Measurements from ENCODE around the gene TAS2R7.
"Not testable (repeated sequence)": the region's sequence is repeated elsewhere in the genome, so short reads cannot be mapped to it uniquely, and the experiment has no call there.

The TAS2R7 gene

GRCh38 chr12:10802587-10802986 lies at the start of gene TAS2R7:
TSS of gene TAS2R7 (minus strand) at chr12:10802627. CDS start at chr12:10802570, 57 bp downstream.
- no peak for DNase-seq (ENCODE audit: low read depth)

- DNase-seq (ENCODE audit: low read depth) = no peak
Observed at GRCh38 chr12:10851243-10851858, 48.9 kb upstream of the TAS2R7 start.

GRCh38 chr12:10849425-10849878 lies 47.0 kb upstream of the TAS2R7 start, which contains the start of gene PRR4:
TSS of gene PRR4 (minus strand) at chr12:10849475. CDS start at chr12:10849437, 38 bp downstream.
- DNase-seq (ENCODE audit: low read depth) = no peak

GRCh38 chr12:10847744-10848143 lies 45.3 kb upstream of the TAS2R7 start:
- DNase-seq (ENCODE audit: low read depth) = no peak

GRCh38 chr12:10842862-10843261 lies 40.4 kb upstream of the TAS2R7 start:
- DNase-seq (ENCODE audit: low read depth) = no peak

- no peak for DNase-seq (ENCODE audit: low read depth)
Observed at GRCh38 chr12:10838461-10838860, 36.0 kb upstream of the TAS2R7 start.

GRCh38 chr12:10829994-10830393 lies 27.6 kb upstream of the TAS2R7 start:
- no peak for DNase-seq (ENCODE audit: low read depth)

GRCh38 chr12:10826258-10826657 lies 23.8 kb upstream of the TAS2R7 start, which contains the start of gene TAS2R10:
TSS of gene TAS2R10 (minus strand) at chr12:10826358. CDS start at chr12:10826269, 89 bp downstream.
- DNase-seq (ENCODE audit: low read depth) = no peak

- DNase-seq (ENCODE audit: low read depth) = no peak
Observed at GRCh38 chr12:10824957-10825356, 22.5 kb upstream of the TAS2R7 start.

GRCh38 chr12:10811883-10812536 lies 9.6 kb upstream of the TAS2R7 start:
- DNase-seq (ENCODE audit: low read depth) = no peak

- DNase-seq (ENCODE audit: low read depth) = no peak
Observed at GRCh38 chr12:10810068-10810467, 7.6 kb upstream of the TAS2R7 start, which contains the start of gene TAS2R9. TSS of gene TAS2R9 (minus strand) at chr12:10810168. CDS start at chr12:10810075, 93 bp downstream.

- DNase-seq (ENCODE audit: low read depth) = no peak
Observed at GRCh38 chr12:10807186-10807585, 4.8 kb upstream of the TAS2R7 start, which contains the start of gene TAS2R8. TSS of gene TAS2R8 (minus strand) at chr12:10807286. CDS start at chr12:10806980, 306 bp downstream.

GRCh38 chr12:10801741-10802140 lies 686 bp downstream of the TAS2R7 start:
- DNase-seq (ENCODE audit: low read depth) = no peak

GRCh38 chr12:10794222-10794621 lies 8.2 kb downstream of the TAS2R7 start:
- DNase-seq (ENCODE audit: low read depth) = no peak

- not testable (repeated sequence) for DNase-seq (ENCODE audit: low read depth)
Observed at GRCh38 chr12:10791769-10792168, 10.7 kb downstream of the TAS2R7 start.

- no peak for DNase-seq (ENCODE audit: low read depth)
Observed at GRCh38 chr12:10783252-10783651, 19.2 kb downstream of the TAS2R7 start.

GRCh38 chr12:10779103-10779502 lies 23.3 kb downstream of the TAS2R7 start:
- DNase-seq (ENCODE audit: low read depth) = no peak

GRCh38 chr12:10771132-10771733 lies 31.2 kb downstream of the TAS2R7 start:
- DNase-seq (ENCODE audit: low read depth) = no peak

GRCh38 chr12:10759657-10760056 lies 42.8 kb downstream of the TAS2R7 start:
- DNase-seq (ENCODE audit: low read depth) = no peak

- DNase-seq (ENCODE audit: low read depth) = no peak
Observed at GRCh38 chr12:10756194-10756593, 46.2 kb downstream of the TAS2R7 start.

- no peak for DNase-seq (ENCODE audit: low read depth)
Observed at GRCh38 chr12:10753059-10753458, 49.4 kb downstream of the TAS2R7 start.
